SW 1271 (cell line): ENCODE measurements around the gene ARF5.

Experiments
- DNase-seq, 2 experiments: peaks; one replicate each; lab custom pipeline; 2025; lab: John Stamatoyannopoulos, UW

Gene ARF5

DNA sequence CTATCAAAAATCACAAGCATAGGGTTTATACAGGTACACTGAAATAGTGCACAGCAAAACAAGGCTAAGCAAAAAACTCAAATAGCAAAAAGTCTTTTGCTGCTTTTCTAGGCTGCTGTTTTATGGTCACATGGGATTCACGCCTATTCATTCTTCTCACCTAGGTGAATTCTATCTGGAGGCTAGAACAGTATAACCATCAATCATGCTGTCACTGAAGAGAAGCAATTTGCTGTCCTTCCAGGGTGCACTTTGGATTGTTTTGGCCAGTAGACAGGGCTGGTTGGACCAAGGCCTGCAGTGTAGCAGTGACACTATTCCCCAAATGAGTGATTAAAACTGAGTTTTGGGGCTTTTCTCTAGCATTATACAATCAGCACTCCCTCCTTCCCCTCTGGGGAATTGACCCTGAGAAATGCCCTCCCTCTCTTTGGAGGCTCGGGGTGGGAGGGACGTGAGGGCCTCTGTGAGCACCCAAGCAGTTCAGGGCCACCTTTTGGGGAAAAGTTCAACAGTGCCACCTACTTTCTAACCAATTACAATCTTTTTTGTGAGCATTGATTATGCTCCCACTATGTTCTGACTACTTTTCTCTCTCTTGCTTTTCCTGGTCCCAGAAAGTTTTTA lies 47.6 kb downstream of the ARF5 start:
- no peak for DNase-seq

DNA sequence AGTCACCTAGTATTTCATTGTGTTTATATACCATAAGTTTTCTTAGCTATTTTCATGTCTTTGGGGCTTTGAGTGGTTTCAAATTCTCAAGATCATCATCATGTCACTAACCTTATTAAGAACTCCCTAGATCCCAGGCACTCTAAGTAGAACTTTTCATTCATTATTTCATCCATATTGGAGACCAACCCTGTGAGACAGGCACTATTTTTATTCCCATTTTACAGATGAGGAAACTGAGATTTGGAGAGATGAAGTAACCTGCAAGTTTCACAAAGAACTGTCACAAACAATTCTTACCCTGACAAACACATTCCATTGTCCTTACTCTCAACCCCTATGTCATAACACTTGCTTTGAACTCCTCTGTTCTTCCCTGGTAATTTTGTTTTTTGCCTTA lies 50.0 kb downstream of the ARF5 start:
- DNase-seq, result no peak
